ENCODE data around the gene PSMC1. TPM values are rescaled to one million over a fixed set of nuclear protein-coding genes. Genes with fewer than 3 reads are reported as not detected.

Gene PSMC1
- total RNA-seq, 4 donors from 2014 or later, result 48.9 to 120 (median 86.0) TPM

- H3K36me3 ChIP-seq, result peaks cover 60% of the 10 kb centered on the region
- DNase-seq (ENCODE audit: low spot score in 2 of 2), result no peak
Measured at GRCh38 chr14:90276646-90277367, 20.5 kb downstream of the PSMC1 start.

GRCh38 chr14:90277581-90278198 lies 21.3 kb downstream of the PSMC1 start:
- Histone ChIP-seq H3K36me3 (peaks cover 60% of the 10 kb centered on the region), H3K27me3 (no peaks in the 10 kb centered on the region), H3K4me1 (peaks cover 5% of the 10 kb centered on the region), H3K9me3 (no peaks in the 10 kb centered on the region), H3K27ac (no peak overlapping the region), H3K4me3 (no peak overlapping the region)
- TF ChIP-seq EP300 (IDR thresholded peaks at IDR 0.05) (no peak), POLR2AphosphoS5 (IDR thresholded peaks at IDR 0.05) (no peak), POLR2A (IDR thresholded peaks at IDR 0.05) (no peak), CTCF (IDR thresholded peaks at IDR 0.05) (no peak)
- 92% methylated on average over 14 of the region's 24 CpGs for WGBS
- DNase-seq (ENCODE audit: low spot score in 2 of 2), result no peak

More at GRCh38 chr14:90276646-90277367, 20.5 kb downstream of the PSMC1 start:
- H3K27ac ChIP-seq, result no peak overlapping the region
- H3K9me3 ChIP-seq, result no peaks in the 10 kb centered on the region
- no peak overlapping the region for H3K4me3 ChIP-seq
- H3K4me1 ChIP-seq, result peaks cover 5% of the 10 kb centered on the region
- 84% methylated on average over 16 of the region's 18 CpGs for WGBS
- TF ChIP-seq CTCF (IDR thresholded peaks at IDR 0.05) (no peak), POLR2A (IDR thresholded peaks at IDR 0.05) (no peak), EP300 (IDR thresholded peaks at IDR 0.05) (no peak), POLR2AphosphoS5 (IDR thresholded peaks at IDR 0.05) (no peak)
- H3K27me3 ChIP-seq, result no peaks in the 10 kb centered on the region

DNA sequence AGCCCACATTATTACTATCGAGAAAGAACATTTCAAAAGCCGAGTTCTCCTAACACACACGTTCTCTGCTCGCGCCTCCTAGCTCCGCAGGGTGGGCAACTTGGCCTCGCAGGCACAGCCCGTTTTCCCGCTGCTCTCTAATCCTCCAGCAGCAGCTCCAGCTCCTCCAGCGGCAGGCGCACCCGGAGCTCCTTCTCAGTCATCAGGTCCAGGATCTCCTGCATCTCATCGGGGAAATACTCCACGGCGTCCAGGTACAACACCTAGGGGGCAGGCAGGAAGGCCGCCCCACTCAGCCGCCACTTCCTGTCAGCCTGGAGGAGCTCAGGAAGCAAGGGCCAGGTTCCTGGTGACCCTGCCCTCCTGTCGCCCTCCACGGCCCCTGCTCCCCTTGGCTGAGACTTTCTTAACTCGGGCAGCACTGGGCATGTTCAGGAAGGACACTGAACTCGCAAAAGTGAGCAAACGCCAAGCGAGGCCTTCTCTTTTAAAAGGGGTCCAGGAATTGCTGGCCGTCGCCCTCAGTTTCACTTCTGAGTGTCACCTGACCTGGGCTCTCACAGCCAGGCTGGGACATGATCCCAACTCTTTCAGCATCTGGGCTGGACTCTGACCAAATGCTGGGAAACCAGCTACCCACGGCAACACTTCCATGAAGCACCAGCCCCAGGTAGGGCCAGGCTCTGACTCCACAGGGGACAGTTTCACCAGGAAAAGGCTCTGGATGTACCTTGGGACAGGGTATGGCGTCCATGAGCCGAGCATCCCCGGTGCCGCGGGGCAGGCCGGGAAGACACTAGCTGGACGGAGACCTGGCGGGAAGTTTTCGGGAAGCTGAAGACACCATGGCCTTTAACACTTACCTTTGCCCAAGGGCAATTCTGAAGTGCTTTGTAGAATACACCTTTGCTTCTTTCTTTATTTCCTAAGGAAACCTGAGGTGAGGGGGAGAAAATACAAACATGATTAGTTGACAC lies 22.1 kb downstream of the PSMC1 start:
- H3K9me3 ChIP-seq, result no peaks in the 10 kb centered on the region
- no peaks in the 10 kb centered on the region for H3K27me3 ChIP-seq

DNA sequence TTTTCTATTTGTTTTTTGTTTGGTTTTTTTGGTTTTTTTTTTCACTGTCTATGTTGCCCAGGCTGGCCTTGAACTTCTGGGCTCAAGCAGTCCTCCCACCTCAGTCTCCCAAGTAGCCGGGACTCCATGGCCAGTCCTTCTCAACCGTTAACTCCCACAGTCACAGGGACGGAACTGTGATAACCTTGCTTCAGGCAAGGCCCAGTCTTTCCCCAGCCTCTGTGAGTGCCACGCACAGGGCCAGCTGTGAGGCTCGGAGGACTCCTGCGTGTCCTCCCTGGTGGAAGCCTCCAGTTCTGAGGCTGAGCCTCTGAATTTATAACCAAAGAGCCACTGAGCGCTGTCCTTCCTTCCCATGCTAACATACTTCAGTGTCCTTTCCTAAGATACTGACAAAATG lies 23.7 kb downstream of the PSMC1 start:
- Histone ChIP-seq H3K36me3 (peaks cover 64% of the 10 kb centered on the region), H3K4me1 (peaks cover 3% of the 10 kb centered on the region), H3K27me3 (no peaks in the 10 kb centered on the region), H3K9me3 (no peaks in the 10 kb centered on the region), H3K27ac (no peak overlapping the region), H3K4me3 (no peak overlapping the region)
- no peak for TF ChIP-seq POLR2AphosphoS5 (IDR thresholded peaks at IDR 0.05)
- TF ChIP-seq EP300 (IDR thresholded peaks at IDR 0.05), result no peak
- TF ChIP-seq POLR2A (IDR thresholded peaks at IDR 0.05), result no peak
- TF ChIP-seq CTCF (IDR thresholded peaks at IDR 0.05), result no peak
- no peak for DNase-seq (ENCODE audit: low spot score in 2 of 2)
- 98% methylated on average over 6 of the region's 7 CpGs for WGBS

More for the DNA sequence above, 22.1 kb downstream of the PSMC1 start:
- H3K4me1 ChIP-seq, result peaks cover 5% of the 10 kb centered on the region
- no peak overlapping the region for H3K27ac ChIP-seq
- no peak for DNase-seq (ENCODE audit: low spot score in 2 of 2)
- no peak overlapping the region for H3K4me3 ChIP-seq
- TF ChIP-seq POLR2AphosphoS5 (IDR thresholded peaks at IDR 0.05) (no peak), POLR2A (IDR thresholded peaks at IDR 0.05) (no peak), CTCF (IDR thresholded peaks at IDR 0.05) (no peak), EP300 (IDR thresholded peaks at IDR 0.05) (no peak)
- 89% methylated on average over 35 of the region's 35 CpGs for WGBS
- peaks cover 60% of the 10 kb centered on the region for H3K36me3 ChIP-seq
